Hematopoietic multipotent progenitor cell treated with erythropoietin and hydrocortisone succinate and interleukin-3 and kit ligand, for 15 days (in vitro differentiated cells): ENCODE results near the gene UPK3A.
"Not testable (repeated sequence)": the region's sequence is repeated elsewhere in the genome, so short reads cannot be mapped to it uniquely, and the experiment has no call there.

Experiments used
- DNase-seq: peaks from one replicate; pipeline ENCODE4 v3.0.0-alpha.2; 2015; ENCODE audit warnings: low spot score

UPK3A gene

DNA sequence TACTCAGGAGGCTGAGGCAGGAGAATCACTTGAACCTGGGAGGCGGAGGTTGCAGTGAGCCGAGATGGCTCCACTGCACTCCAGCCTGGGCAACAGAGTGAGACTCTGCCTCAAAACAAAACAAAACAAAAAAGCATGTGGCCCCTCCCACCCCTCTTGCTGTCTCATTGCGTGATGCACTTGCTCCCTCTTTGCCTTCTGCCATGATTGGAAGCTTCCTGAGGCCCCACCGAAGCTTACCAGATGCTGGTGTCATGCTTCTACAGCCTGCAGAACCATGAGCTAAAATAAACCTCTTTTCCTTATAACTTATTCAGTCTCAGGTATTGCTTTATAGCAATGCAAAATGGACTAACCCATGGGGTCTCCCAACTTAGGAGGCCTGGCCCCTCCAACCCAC lies 26.8 kb upstream of the UPK3A start:
- not testable (repeated sequence) for DNase-seq

DNA sequence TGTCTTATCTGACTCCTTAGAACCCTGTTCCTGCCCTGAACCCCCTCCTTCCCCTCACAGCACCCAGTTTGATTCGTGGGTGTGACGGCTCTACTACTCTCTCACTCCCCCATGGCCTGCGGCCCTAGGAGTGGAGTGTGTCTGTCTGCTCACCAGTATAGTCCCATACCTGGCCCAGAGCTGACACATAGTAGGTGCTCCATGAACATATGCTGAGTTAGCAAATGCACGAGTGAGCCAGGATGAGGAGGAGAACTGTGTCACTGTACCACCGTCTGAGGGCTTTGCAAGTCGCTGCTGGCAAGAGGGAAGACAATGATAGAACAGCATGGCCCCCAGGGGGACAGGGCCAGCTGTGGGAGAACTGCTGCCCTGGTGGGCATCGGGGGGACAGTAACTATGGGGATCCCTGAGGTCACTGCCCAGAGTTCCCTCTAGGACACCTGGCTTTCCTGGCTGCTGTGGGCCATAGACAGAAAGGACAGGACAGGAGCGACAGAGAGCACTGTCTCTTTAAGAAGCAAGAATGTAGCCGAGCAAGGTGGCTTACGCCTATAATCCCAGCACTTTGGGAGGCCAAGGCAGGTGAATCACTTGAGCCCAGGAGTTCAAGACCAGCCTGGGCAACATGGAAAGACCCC lies 24.9 kb upstream of the UPK3A start:
- DNase-seq, result no peak

DNA sequence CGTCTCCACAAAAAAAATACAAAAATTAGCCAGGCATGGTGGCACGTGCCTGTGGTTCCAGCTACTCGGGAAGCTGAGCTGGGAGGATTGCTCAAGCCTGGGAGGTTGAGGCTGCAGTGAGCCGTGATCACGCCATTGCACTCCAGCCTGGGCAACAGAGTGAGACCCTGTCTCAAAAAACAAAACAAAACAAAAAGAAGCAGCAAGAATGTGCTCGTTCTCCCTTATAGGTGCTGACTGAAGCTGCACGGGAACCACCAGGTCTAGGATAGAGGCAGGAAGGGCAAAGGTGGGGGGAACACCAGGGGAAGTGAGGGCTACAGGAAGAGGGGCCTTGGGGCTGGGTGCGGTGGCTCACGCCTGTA lies 24.4 kb upstream of the UPK3A start:
- not testable (repeated sequence) for DNase-seq

DNA sequence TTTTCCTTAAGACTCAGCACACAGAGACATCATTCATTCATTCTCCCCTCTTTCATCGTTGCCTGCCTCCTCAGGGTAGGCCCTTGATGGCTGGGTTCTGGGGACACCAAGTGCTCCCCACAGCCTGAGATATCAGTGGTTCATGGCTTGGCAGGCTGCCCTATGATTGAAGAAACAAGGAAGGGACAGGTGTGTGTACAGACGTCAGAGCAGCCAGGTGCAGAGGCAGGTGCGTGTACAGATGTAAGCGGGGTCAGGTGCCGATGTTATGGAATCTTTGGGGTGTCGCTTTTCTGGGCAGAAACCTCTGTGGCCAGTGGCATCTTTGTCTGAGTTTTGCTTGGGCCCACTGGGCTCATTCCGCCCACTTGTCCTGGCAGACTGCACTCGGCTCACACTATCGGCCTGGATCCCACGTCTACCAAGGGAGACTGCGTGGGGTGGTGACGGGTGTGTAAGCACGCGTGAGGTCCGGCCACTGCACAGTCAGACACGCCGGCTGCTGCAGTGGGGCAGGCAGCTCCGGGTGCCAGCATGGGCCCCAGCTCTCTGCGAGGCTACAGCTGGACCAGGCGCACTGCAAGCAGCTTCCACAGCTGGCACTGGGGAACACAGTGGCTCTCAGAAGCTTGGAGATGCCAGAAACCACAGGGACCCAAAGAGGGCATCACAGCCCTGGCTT lies 23.2 kb upstream of the UPK3A start:
- DNase-seq, result no peak

DNA sequence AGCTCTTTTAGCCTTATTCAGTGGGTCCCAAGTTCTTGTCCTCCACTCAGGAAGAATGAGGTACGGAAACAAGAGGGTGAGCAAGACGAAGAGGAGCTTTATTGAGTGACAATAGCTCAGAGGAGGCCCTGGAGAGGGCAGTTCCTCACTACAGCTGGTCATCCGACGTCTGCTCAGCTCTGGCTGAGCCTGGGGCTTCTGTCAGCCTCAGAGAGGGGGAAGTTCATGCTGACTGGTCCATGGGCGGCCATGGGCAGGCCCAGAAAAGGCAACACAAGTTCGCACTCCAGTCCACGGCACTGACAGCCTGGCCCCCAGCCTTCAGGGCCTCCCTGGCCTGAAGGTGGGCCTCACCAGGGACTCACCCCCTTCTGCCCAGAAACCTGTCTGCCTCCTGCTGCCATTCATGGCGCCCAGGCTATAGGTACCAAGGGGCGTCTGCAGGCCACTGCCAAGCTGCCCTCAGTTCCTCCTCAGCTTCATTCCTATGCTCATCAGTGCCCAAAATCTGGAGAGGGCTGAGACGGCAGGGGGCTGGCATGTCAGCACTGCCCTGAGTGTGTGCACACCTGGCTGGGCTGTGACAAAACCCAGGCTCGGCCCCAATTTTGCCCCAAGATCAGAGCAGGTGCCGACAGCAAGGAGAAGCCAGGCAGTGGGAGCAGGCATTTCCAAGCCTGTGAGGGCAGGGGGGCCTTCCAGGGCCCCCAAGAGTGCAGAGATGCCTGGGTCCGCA lies 22.4 kb upstream of the UPK3A start:
- DNase-seq, result no peak

DNA sequence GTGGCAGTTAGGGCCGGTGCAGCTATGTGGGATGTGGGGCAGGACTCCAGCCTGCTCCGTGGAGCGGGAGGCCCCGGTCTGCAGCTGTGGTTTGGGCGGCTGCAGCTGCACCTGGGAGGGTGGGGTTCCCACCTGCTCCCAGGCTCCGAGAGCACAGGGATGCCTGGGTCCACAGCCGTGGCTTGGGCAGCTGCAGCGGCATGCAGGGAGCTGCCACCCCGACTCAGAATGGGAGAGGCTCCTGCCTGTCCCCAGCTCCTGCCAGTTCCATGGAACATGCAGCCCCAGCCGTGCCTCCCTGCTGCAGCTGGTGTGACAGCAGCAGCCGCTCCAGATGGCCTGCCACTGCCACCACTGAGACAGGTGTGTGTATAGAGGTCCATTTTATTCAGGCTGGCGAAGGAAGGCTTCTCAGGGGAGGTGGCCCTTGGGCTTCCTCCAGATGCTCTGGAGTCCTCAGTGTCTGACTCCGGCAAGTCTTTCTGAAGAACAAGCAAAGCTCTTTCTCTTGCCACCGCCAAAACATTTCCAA lies 21.8 kb upstream of the UPK3A start:
- DNase-seq, result no peak

DNA sequence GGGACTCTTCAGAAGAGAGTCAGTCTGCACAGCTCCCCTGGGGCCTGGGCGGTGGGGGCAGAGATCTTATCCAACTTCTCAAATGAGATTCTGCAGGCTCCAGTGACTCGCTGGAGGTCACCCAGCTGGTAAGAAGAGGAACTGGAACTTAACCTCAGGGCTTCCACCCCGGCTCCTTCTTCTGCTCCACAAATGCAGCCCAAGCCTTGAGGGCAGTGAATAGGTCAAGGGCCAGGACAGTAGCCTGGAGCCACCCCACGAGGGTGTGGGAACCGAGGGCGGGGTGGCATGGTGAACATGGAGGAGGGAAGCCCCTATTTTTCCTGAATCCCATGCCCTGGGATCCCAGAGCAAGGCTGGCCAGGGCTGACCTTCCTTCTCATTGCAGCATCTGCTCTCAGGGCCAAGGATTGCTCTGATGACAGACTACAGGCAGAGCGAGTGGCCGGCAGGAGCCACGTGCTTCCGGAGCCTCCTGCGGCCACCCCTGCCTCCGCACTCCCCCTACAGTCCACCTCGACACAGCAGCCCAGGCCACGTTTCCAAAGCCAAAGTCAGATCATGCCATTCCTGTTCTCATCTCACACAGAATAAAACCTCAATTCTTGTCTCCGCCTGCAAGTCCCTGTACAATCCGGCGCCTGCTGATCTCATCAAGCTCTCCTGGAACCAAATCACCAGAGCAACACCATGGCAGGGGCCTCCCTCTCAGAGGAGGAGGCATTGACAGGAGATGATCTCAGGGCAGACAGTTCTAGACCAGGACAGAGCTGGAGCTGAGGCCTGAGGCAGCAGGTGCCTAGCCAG lies 21.1 kb upstream of the UPK3A start:
- DNase-seq, result no peak

DNA sequence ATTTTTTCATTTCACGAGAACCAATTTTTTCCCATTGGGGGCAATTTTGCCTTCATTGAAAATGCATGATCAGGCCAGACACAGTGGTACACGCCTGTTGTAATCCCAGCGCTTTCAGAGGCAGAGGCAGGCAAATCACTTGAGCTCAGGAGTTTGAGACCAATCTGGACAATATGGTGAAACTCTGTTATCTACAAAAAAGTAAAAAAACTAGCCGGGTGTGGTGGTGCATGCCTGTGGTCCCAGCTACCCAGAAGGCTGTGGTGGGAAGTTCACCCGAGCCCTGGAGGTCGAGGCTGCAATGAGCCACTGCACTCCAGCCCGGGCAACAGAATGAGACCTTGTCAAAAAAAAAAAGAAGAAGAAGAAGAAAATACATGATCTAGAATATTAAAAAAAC lies 19.2 kb upstream of the UPK3A start:
- no peak for DNase-seq

DNA sequence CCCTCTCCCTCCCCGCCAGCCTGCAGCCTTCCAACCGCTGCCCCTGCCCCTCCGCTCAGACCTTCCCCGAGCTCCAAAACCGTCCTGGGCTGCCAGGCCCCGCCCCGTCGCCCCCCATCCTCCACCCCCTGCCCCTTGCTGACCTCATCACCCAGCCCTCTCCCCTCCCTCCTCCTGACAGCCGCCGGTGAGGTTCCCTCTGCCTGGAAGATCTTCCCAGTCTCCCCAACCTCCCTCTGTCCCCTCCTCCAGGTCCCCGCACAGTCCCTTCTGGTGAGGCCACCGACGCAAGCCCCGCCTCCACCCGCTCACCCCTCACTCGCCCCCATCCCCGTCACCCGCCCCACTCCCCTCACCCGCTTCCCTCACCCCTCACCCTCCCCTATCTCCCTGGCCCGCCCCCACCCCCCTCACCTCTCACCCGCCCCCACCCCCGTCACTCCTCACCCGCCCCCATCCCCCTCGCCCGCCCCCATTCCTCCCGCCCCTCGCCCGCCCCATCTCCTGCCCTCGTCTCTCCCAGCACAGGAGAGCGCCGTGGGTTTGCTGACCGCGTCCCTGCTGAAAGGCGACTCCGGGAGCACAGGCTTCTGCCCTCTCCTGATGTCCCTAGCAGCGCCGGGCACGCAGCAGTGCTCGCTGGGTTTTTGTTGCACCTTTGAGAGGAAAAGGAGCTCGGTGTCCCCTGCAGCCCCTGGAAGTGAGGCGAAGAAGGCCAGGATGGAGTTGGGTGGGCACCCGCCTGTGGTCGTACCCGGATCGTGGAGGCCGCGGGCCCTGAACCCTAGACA lies 16.4 kb upstream of the UPK3A start:
- no peak for DNase-seq

DNA sequence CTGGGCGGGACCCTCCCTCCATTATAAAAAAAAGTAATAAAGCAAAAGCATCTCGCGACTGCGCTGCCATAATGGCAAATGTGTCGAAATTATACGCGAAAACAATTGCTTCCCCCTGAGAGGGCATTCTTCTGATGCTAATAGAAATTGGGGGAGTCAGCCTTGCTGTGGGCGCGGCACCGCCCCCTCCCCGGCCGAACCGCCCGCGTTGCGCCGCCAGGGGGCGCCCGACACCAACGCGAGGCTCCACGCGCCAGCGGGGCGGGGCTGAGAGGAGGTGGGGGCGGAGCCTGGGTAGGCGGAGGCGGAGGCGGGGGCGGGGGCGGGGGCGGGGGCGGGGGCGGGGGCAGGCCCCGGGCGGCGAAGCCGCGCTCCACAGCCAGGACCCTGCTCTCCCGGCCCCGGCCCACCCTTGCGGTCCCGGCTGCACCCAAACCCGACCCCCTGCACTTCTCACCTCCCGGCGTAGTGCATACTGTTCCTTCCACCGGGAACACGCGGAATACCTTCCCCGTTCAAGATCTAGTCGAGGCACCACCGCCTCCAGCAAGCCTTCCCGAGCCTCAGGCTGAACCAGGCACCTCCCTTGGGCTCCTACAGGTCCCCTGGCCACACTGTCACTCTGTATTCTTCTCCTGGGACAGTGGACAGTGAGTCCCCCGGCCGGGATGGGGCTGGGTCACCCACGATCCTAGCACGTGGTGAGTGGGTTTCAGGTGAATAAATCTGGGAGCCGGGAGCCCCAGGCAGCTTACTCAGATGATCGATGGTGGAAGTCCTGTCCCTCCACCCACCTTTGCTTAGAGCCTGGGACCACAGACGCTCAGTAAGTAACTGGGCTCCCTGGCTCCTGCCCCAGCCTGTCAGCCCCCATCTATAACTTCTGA lies 15.5 kb upstream of the UPK3A start:
- DNase-seq, result peak; percentile 85

DNA sequence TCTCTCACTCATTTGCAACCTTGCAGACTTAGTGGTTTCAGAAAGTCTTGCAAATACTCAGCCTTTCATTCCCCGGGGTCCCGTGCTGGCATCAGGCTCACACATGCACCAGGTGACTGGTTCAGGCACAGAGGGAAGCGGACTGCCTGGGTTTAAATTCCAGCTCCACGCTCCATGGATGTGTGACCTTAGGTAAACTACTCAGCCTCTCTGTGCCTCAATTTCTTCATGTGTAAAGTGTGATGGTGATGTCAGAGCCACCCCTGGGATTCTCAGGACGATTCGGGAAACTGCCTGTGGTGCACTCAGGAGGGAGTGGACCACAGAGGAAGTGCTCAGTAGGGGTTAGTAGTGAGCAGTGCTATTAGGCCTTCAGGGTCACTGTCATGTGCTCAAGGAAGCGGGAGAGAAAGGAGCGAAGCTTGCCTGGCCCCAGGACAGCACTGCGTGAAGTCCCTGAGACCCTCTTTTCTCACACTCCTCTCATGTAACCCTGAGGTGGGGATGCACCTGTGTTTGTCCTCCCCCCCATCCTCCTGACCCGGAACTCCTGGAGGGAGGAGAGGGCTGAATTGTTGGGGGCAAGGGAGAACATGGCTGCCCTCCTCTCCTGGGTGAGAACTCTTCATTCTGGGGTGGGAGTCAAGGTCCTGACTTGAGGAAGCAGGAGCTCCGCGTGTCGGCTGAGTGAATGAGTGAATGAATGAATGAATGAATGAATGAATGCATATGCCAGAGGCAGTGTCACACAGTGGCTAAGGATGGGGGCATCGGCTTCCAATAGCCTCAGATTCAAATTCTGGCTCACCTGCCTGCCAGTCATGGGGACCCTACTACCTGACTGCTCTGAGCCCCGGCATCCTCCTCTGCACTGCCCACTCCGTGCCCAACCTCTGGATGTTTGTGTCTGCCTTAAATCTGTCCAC lies 14.4 kb upstream of the UPK3A start:
- no peak for DNase-seq

DNA sequence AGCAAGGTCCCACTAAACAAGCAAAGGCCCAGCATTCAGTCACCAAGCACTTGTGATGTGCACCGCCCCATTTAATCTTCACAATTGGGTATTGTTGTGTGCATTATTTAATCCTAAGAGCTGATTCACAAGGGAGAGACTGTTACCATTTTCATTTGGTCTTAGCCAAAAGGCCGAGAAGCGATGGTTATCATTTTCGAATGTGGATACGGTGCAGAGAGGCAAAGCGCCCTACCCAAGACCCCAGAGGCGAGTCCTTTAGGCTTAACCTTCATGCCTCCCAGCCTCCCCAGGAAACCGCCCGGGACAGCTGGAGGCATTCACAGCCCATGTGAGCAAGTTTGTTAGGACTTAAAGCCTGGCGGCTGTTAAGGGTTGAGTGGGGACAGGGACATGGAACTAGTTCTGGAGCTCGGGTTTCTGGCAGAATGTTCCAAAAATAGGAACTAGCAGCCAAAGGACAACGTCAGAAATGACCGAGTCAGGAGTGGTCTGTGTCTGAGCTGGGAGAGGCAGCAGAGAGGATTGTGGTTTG lies 13.0 kb upstream of the UPK3A start:
- no peak for DNase-seq

DNA sequence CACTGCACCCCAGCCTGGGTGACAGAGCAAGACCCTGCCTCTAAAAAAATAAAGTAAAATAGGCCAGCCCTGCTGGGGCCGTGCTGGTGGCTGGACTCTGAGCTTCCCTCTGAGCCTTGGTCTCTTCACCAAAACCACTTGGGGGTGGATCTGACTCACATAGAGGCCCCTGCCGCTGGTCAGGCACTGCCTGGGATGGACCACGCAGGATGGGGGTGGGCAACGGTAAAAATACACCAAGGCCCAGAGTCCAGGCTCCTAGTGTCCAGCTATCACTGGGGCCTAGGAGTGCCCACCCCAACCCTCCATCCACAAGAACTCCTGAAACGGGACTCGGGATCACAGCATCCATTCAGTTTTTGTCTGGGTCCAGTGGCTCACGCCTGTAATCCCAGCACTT lies 12.3 kb upstream of the UPK3A start:
- DNase-seq, result no peak

DNA sequence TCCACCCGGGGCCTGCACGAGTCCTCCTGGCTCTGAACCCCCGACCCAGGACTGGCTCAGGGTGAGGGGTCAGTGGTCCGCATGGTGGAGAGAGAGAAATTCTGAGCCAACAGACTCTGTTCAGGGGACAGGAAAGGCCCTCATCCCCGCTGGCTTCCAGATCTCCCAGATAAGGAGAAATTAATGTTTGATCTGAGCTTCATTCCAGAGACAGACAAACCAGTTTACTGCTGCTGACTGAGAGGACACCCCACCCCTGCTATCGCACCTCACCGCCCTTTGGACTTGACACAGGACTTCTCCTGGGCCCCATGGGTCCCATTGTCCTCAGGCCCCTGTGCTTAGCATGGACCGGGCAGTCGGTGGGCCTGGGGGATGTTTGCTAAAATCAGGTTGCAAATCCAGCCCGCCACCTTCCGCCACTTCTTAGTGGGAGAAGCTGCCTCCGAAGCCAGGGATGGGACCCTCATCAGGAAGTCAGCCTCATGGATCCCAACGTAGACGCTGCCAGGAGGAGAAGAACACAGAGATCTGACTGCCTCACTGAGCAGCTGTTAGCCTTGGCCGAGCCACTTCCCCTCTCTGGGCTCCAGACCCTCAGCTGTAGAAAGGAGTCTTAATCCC lies 11.2 kb upstream of the UPK3A start:
- DNase-seq, result no peak

DNA sequence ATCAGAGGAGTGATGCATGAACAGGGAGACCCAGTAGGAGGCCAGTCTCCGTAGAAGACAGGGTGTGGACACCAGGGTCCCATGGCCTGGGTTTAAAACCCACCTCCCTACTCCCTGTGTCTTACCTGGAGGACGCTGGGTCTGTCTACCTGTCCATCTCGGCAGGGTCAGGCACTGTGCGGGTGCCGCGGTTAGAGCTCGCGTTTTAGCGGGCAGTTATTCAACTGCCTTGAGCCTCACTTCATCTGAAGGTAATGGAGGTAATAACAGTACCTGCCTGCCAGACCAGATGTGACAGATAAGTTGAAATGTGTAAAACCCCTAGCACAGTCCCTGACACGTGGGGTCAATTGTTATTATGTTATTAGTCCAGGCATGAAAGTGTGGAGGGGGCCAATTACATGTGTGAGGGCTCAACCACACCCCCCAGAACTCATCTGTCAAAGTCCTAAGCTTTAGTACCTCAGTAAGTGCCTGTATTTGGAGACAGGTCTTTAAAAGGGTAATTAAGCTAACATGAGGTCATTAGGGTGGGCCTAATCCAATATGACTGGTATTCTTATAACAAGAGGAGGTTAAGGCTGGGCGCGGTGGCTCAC lies 8.1 kb upstream of the UPK3A start:
- DNase-seq, result no peak

DNA sequence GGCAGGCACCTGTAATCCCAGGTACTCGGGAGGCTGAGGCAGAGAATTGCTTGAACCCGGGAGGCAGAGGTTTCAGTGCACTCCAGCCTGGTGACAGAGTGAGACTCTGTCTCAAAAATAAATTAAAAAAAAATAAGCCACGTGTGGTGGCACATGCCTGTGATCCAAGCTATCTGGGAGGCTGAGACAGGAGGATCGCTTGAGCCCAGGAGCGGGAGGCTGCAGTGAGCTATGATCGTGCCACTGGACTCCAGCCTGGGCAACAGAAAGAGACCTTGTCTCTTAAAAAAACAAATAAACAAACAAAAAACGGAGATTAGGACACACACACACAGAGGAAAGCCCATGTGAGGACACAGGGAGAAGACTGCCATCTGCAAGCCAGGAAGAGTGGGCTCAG lies 7.0 kb upstream of the UPK3A start:
- DNase-seq, result not testable (repeated sequence)

DNA sequence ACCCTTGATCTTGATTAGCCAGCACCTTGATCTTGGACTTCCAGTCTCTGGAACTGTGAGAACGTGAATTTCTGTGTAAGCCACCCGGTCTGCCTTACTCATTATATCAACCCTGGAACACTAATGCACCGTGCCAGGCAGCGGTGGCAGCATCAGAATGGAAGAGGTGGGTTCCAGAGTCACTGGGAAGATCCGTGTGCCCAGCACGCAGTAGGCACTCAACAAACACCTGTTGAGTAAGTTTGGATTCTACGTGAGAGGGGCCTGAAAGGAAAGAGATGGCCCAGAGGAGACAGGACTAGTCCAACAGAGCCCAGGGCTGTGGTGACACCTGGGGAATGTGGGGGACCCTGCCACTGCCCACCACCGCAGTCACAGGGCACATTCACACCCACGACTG lies 6.6 kb upstream of the UPK3A start:
- no peak for DNase-seq

DNA sequence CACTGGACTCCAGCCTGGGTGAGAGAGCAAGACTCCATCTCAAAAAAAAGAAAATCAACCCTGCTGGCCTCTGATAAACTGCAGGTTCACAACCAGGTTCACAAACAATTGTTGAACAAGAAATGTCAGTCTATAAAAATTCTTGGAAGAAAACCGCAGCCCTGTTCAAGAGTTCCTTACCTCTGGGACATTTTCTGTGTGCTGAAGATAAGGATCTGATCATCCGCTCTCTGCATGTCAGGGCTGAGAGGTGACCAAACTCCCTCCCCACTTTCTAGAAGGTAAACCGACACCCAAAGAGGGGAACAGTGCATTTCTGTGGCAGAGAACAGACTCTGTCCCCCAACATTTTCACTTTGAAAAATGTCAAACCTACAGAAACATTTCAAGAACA lies 4.2 kb upstream of the UPK3A start:
- DNase-seq, result no peak
